GM19351 (cell line): ENCODE data around the gene POU2AF3.

ENCODE experiments used
- ATAC-seq: cut with Tn5 transposase; IDR thresholded peaks from one replicate; pipeline ENCODE4 v1.9.1; 2021; ENCODE audit warnings: mild to moderate bottlenecking, moderate library complexity; ENCODE audit not compliant: unreplicated experiment

The POU2AF3 gene

DNA sequence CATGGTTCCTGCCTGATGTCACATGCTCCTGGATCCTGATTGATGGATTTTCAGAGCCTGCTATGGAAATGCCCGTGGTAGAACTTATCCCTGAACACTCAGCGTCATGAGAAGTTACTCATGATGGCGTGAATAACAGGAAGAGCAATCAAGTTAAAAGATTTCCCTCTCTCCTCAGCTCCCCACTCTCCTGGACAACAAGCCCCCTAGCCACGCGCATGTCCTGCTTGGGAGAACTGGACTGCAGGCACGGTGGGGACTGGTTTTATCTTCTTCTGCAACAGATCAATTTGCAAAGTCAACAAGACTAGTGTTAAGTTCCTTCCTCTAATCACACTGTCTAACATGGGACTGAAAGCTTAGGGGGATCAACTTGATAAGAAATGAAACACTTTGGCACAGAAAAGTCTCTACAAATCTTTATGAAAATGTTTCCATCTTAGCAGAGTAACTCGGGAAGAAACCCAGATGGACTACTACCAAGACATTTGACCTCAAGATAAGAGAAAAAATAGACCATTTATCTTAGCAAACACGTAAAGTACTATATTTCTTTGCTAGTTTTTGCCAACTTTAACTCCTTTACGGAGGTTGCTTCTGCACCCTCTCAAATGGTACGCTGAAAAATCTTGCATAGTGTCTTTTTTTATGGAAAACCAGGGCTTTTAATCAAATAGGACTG lies 53.2 kb downstream of the POU2AF3 start:
- ATAC-seq: no peak

- ATAC-seq: no peak
Measured at GRCh38 chr11:111352231-111352746, 53.9 kb downstream of the POU2AF3 start.

DNA sequence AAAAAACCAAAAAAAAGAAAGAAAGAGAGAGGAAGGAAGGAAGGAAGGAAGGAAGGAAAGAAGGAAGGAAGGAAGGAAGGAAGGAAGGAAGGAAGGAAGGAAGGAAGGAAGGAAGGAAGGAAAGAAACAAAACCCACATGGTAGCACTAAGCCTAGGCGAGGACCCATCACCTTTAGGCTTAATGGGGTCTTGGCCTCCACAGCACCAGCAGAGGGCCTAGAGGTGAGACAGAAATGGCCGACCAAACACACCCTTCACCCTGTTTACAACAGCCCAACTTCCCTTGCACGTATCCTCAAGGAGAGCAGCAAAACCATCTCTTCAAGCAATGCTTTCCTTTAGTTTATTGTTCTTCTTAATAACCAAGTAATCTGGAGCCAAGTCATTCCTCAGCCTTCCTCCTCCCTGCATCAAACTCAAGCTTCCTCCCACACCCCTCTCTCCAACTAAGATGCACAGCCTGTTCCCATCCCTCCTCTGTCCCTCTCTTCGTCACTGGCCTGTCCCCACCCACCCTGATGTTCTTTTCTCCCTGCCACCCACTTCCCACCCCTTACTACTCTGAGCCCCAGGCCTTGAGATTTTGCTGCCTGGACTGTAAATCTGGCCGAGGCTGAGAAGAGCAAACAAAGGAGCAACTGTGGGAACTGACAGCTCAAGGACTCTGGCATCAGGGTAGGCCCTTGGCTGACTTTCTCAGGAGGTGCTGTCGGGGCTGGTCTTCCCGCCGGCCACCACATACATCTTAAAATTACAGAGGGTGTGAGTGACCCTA lies 54.8 kb downstream of the POU2AF3 start:
- no peak for ATAC-seq

- ATAC-seq: no peak
Measured at GRCh38 chr11:111353776-111354600, 55.6 kb downstream of the POU2AF3 start.

GRCh38 chr11:111354601-111354891 lies 56.2 kb downstream of the POU2AF3 start:
- no peak for ATAC-seq

DNA sequence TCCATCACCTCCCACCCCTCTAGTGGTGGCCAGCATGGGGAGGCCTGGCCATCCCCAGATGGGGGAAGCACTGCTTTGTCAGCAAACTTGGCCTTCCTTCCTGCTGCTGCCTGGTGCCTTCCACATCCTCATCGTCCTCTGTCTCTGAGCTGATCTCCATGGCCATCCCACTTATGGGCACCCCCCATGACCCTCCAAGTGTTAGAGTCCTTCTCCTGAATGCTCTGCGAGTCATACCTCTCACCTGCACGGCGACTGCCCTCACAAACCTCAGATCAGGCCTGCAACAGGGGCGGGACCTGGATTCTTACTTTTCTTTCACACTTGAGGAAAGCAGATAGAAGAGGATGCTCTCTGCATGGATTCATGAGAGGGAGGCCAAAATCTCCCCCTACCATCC lies 56.8 kb downstream of the POU2AF3 start:
- ATAC-seq: no peak

DNA sequence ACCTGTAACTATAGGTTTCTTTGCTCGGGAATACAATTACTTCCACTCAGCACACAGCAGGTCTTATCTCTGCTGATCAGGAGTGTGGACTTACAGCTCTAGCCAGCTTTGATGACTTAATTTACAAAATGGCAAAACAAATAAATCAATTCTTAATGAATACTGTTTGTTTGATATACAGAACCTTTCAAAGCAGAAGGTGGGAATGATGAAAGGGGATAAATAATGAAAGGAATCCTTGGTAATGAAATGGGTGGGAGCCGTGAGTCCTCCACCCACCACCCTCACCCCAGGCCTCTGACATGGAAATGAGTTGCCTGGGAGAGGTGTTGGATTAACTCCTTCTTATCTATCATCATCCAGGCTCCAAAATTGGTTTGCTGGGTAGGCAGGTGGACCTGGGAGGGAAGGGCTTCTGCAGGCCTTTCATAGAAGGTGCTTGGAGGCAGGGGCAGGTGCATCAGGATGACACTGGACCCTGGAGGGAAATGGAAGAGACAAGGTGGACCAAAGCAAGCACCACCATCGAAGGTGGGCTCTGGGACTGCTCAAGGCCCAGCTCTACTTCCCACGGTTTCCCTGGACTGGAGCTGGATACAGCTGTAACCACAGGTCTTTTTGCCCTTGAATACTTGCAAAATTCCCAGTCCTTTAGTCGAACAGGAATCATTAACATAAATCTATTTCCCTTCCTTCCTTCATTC lies 57.8 kb downstream of the POU2AF3 start:
- no peak for ATAC-seq

DNA sequence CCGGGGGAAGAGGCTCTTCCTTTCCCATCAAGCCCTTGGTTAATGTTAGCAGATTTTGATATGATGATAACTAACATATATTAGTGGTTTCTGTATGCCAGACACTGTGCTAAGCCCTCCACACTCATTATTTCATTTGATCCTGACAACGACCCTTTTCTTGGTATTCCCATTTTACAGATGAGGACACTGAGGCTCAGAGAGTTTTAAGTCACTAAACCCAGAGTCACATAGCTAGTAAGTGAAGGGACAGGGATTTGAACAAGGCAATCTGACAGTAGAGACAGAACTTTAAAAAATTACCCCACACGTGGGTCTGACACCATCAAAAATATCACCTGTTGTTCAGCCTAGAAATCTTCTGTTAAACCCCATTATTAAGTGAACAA lies 58.3 kb downstream of the POU2AF3 start:
- ATAC-seq: no peak

DNA sequence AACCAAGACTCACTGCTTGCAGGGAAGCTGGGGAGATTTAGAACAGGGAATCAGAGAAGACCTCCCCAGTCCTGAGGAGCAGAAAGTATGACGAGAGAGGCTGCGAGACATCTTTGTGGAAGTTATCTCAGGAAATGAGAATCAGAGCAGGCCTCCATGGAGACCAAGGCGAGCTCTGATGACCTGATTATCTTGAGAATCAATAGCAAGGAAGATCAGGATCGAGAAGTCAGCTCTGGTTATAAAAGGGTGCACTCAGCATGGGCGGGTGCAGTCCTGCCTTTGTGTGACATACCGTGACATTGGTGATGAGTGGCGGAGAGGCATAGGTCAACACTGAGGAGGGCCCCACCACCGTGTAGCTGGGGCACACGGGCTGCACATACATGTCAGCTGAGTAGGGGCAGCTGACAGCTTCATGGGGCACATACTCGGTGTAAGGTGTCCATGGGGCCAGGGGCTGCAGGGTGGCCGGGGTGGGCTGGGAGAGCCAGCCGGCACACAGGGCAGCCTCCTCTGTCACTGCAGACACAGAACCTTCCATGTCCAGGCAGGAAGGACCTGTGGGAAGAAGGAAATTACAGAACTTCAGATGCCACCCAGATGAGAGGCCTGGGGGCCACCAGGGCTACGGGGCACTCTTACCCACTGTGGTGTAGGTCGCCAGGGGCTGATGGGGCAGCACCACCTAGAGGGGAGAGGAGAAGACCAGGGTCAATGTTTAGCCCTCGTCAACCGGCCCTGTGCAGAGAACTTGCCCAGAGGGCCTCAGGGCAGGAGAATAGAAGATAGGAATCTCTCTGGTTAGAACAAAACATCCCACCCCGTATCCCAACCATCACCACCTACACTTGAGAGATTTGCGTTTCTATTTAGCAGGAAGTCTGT lies 59.0 kb downstream of the POU2AF3 start:
- no peak for ATAC-seq
